Coronary artery (tissue), 2 donors: Measurements from ENCODE around the gene DNAJC12.
"Not testable (repeated sequence)": the region's sequence is repeated elsewhere in the genome, so short reads cannot be mapped to it uniquely, and the experiment has no call there.

ENCODE experiments used
- DNase-seq: peaks from one replicate; pipeline ENCODE4 v3.0.0-alpha.2; 2017; ENCODE audit warnings: low spot score
- H3K27ac ChIP-seq, 2 donors: fragments of 200-600 bp; sonication (generic); one replicate each; pipeline ENCODE4 v1.5.1; 2016 to 2019
- H3K4me3 ChIP-seq: fragments of 200-600 bp; sonication (generic); 2 replicates; pipeline ENCODE4 v1.5.1; 2016; ENCODE audit warnings: mild to moderate bottlenecking, moderate library complexity
- CTCF ChIP-seq: fragments of 200-600 bp; sonication (generic); IDR thresholded peaks from one replicate; pipeline ENCODE4 v1.5.1; 2019; ENCODE audit warnings: antibody characterized with exemption

Gene DNAJC12

GRCh38 chr10:67764012-67764822, 73.8 kb downstream of the DNAJC12 start:
- TF ChIP-seq CTCF, result no peak
- DNase-seq, result peak; percentile 97
- H3K4me3 ChIP-seq, result peak overlapping the region; percentile 74
- H3K27ac ChIP-seq, result peak overlapping the region; percentile 93 to 94

- H3K4me3 ChIP-seq, result peak overlapping the region; percentile 74
- H3K27ac ChIP-seq, result peak overlapping the region; percentile 93 to 94
- peak; percentile 79 for DNase-seq
- TF ChIP-seq CTCF, result no peak
These were observed 74.4 kb downstream of the DNAJC12 start for GRCh38 chr10:67763499-67764011.

- H3K27ac ChIP-seq, result not testable (repeated sequence)
These were observed 75.4 kb downstream of the DNAJC12 start for GRCh38 chr10:67762567-67762966.

GRCh38 chr10:67760272-67760671, 77.7 kb downstream of the DNAJC12 start:
- no peak for DNase-seq
- H3K4me3 ChIP-seq, result no peak overlapping the region
- H3K27ac ChIP-seq, result no peak overlapping the region
- TF ChIP-seq CTCF, result no peak

More at GRCh38 chr10:67762567-67762966, 75.4 kb downstream of the DNAJC12 start:
- not testable (repeated sequence) for DNase-seq, H3K4me3 ChIP-seq
